MCF 10A (cell line): ENCODE measurements around the gene ATRN. TPM values are rescaled to one million over a fixed set of nuclear protein-coding genes. Genes with fewer than 3 reads are reported as not detected.

ENCODE experiments used
- BruUV-seq: library from RNA; stranded (reverse); fragments of 400-500 nt; replicated peaks from 2 replicates; lab custom pipeline; 2021; lab: Mats Ljungman, UMichigan
- CTCF ChIA-PET: fragments of 300-600 bp; sonication (Branson Sonifier 250); formaldehyde crosslinking; extraction: SDS; loops from one replicate; lab custom pipeline; 2021; ENCODE audit warnings: antibody characterized with exemption, inconsistent platforms; lab: Yijun Ruan, JAX
- POLR2A ChIA-PET: fragments of 300-600, 350-650 bp; sonication (Branson Sonifier 250); formaldehyde crosslinking; extraction: SDS; loops from one replicate; lab custom pipeline; 2020; ENCODE audit warnings: antibody characterized with exemption, inconsistent platforms; lab: Yijun Ruan, JAX
- DNase-seq: peaks from one replicate; pipeline ENCODE4 v3.0.0-alpha.2; 2018; ENCODE audit not compliant: unreplicated experiment
- H3K27ac Mint-ChIP-seq: one replicate; pipeline ENCODE4 v1.8.0; 2022; ENCODE audit warnings: mild to moderate bottlenecking, low read depth, mixed read lengths; ENCODE audit not compliant: unreplicated experiment
- H3K27me3 Mint-ChIP-seq: one replicate; pipeline ENCODE4 v1.8.0; 2022; ENCODE audit warnings: mixed read lengths; ENCODE audit not compliant: insufficient read depth, unreplicated experiment
- H3K36me3 Mint-ChIP-seq: one replicate; pipeline ENCODE4 v1.8.0; 2022; ENCODE audit warnings: mild to moderate bottlenecking, moderate library complexity, mixed read lengths; ENCODE audit not compliant: insufficient read depth, unreplicated experiment
- H3K4me1 Mint-ChIP-seq: one replicate; pipeline ENCODE4 v1.8.0; 2022; ENCODE audit warnings: mixed read lengths; ENCODE audit not compliant: insufficient read depth, unreplicated experiment
- H3K4me3 Mint-ChIP-seq: one replicate; pipeline ENCODE4 v1.8.0; 2022; ENCODE audit warnings: mild to moderate bottlenecking, moderate library complexity, mixed read lengths; ENCODE audit not compliant: unreplicated experiment
- H3K9me3 Mint-ChIP-seq: one replicate; pipeline ENCODE4 v1.8.0; 2022; ENCODE audit warnings: mixed read lengths; ENCODE audit not compliant: unreplicated experiment
- CTCF ChIP-seq: fragments of 200-600 bp; IDR thresholded peaks from one replicate; pipeline ENCODE4 v1.8.0; 2022; ENCODE audit warnings: antibody characterized with exemption, mild to moderate bottlenecking; ENCODE audit not compliant: unreplicated experiment
- intact Hi-C: fragments of 100-400 bp; cut with micrococcal nuclease; formaldehyde crosslinking; loops from 2 replicates; pipeline ENCODE4 v1.14.1; 2022
- total RNA-seq: library from RNA; stranded (reverse); gene quantifications from 2 replicates; pipeline ENCODE4 v1.2.3, GENCODE V29; 2022

Gene ATRN
- total RNA-seq, 1 experiment from 2014 or later, result 29.7 TPM

- Mint-ChIP-seq H3K27me3 (no peaks in the 10 kb centered on the region), H3K9me3 (no peaks in the 10 kb centered on the region), H3K27ac (no peak overlapping the region), H3K4me1 (peaks cover 11% of the 10 kb centered on the region), H3K36me3 (peaks cover 7% of the 10 kb centered on the region), H3K4me3 (no peak overlapping the region)
- intact Hi-C loops, result no loop called here
- POLR2A ChIA-PET, result interaction anchor here (1.1 kb wide), 1 partner anchor 16 kb away, joined by 3 read pairs; no protein-coding TSS in a partner anchor
- no peak for TF ChIP-seq CTCF
- DNase-seq, result no peak
- CTCF ChIA-PET, result no interaction called here
- BruUV-seq, result no TSS peak
Measured at GRCh38 chr20:3477861-3478544, 7.2 kb downstream of the ATRN start.

- H3K9me3 Mint-ChIP-seq, result no peaks in the 10 kb centered on the region
- no TSS peak for BruUV-seq
Measured at GRCh38 chr20:3479025-3479424, 8.2 kb downstream of the ATRN start.

GRCh38 chr20:3479759-3480615 is 9.2 kb downstream of the ATRN start:
- CTCF ChIA-PET, result interaction anchor here (0.8 kb wide), 1 partner anchor 71 kb away, joined by 3 read pairs; no protein-coding TSS in a partner anchor
- POLR2A ChIA-PET, result interaction anchor here (1.0 kb wide), 1 partner anchor 72 kb away, joined by 4 read pairs; no protein-coding TSS in a partner anchor
- no peak for DNase-seq
- no peaks in the 10 kb centered on the region for H3K27me3 Mint-ChIP-seq
- no peak overlapping the region for H3K4me3 Mint-ChIP-seq
- H3K4me1 Mint-ChIP-seq, result peaks cover 6% of the 10 kb centered on the region
- BruUV-seq, result no TSS peak
- TF ChIP-seq CTCF, result no peak
- intact Hi-C loops, result no loop called here
- no peak overlapping the region for H3K27ac Mint-ChIP-seq
- no peaks in the 10 kb centered on the region for H3K9me3 Mint-ChIP-seq
- H3K36me3 Mint-ChIP-seq, result peaks cover 7% of the 10 kb centered on the region

More at GRCh38 chr20:3479025-3479424, 8.2 kb downstream of the ATRN start:
- peaks cover 7% of the 10 kb centered on the region for H3K36me3 Mint-ChIP-seq
- H3K27ac Mint-ChIP-seq, result no peak overlapping the region
- no peak overlapping the region for H3K4me3 Mint-ChIP-seq
- intact Hi-C loops, result no loop called here
- peaks cover 6% of the 10 kb centered on the region for H3K4me1 Mint-ChIP-seq
- TF ChIP-seq CTCF, result no peak
- ChIA-PET POLR2A (no interaction called here), CTCF (no interaction called here)
- DNase-seq, result no peak
- H3K27me3 Mint-ChIP-seq, result no peaks in the 10 kb centered on the region

- Mint-ChIP-seq H3K27me3 (no peaks in the 10 kb centered on the region), H3K36me3 (peaks cover 7% of the 10 kb centered on the region), H3K4me1 (peaks cover 6% of the 10 kb centered on the region), H3K9me3 (no peaks in the 10 kb centered on the region), H3K27ac (peak overlapping the region; percentile 40), H3K4me3 (no peak overlapping the region)
- ChIA-PET POLR2A (interaction anchor here (0.7 to 3.2 kb wide), 8 partner anchors 10 to 250 kb away, joined by 3 to 17 read pairs (median 4); partner anchors contain the start of gene DNAAF9), CTCF (interaction anchor here (0.6 to 1.3 kb wide), 3 partner anchors 61 to 376 kb away, joined by 3 to 13 read pairs (median 3); partner anchors contain the start of gene DNAAF9)
- no TSS peak for BruUV-seq
- TF ChIP-seq CTCF, result no peak
- DNase-seq, result no peak
- intact Hi-C loops, result no loop called here
Measured at GRCh38 chr20:3483309-3483708, 12.5 kb downstream of the ATRN start.
